Activated CD4-positive, alpha-beta T cell treated with anti-CD3 and anti-CD28 coated beads for 4 hours (primary cell): ENCODE measurements around the gene APOBEC3B.
"Not testable (repeated sequence)": the region's sequence is repeated elsewhere in the genome, so short reads cannot be mapped to it uniquely, and the experiment has no call there.

ENCODE experiments used
- DNase-seq, 2 donors: peaks; one replicate each; pipeline ENCODE4 v3.0.0-alpha.2; 2020

The APOBEC3B gene

GRCh38 chr22:38968801-38969200 lies 13.3 kb upstream of the APOBEC3B start:
- no peak for DNase-seq

- DNase-seq, result no peak
Measured at GRCh38 chr22:38970551-38970950, 11.6 kb upstream of the APOBEC3B start.

- no peak for DNase-seq
Measured at GRCh38 chr22:38971202-38971601, 10.9 kb upstream of the APOBEC3B start.

GRCh38 chr22:38971791-38972190 lies 10.4 kb upstream of the APOBEC3B start:
- no peak for DNase-seq

GRCh38 chr22:38972558-38972957 lies 9.6 kb upstream of the APOBEC3B start:
- DNase-seq, result no peak

GRCh38 chr22:38973289-38974169 lies 8.6 kb upstream of the APOBEC3B start:
- DNase-seq, result peak; percentile 27 to 67

- DNase-seq, result no peak
Measured at GRCh38 chr22:38974170-38974825, 7.8 kb upstream of the APOBEC3B start.

GRCh38 chr22:38974826-38975175 lies 7.3 kb upstream of the APOBEC3B start:
- no peak for DNase-seq

GRCh38 chr22:38977289-38977688 lies 4.9 kb upstream of the APOBEC3B start:
- DNase-seq, result not testable (repeated sequence)

GRCh38 chr22:38980587-38980986 lies 1.6 kb upstream of the APOBEC3B start:
- DNase-seq, result not testable (repeated sequence)

- DNase-seq, result no peak
Measured at GRCh38 chr22:38981005-38981991, 849 bp upstream of the APOBEC3B start.

- no peak for DNase-seq
Measured at GRCh38 chr22:38984224-38984623, 2.1 kb downstream of the APOBEC3B start.

- DNase-seq, result peak; percentile 78
Measured at GRCh38 chr22:38984784-38985757, 2.9 kb downstream of the APOBEC3B start.

GRCh38 chr22:38986629-38987028 lies 4.5 kb downstream of the APOBEC3B start:
- no peak for DNase-seq

- no peak for DNase-seq
Measured at GRCh38 chr22:38987171-38987895, 5.2 kb downstream of the APOBEC3B start.

GRCh38 chr22:38989466-38989865 lies 7.3 kb downstream of the APOBEC3B start:
- DNase-seq, result no peak

GRCh38 chr22:38992871-38993371 lies 10.8 kb downstream of the APOBEC3B start:
- not testable (repeated sequence) for DNase-seq

GRCh38 chr22:38996105-38996504 lies 14.0 kb downstream of the APOBEC3B start:
- DNase-seq, result no peak

GRCh38 chr22:38997518-38997917 lies 15.4 kb downstream of the APOBEC3B start:
- no peak for DNase-seq

- DNase-seq, result peak; percentile 65 to 71
Measured at GRCh38 chr22:39003165-39003638, 21.1 kb downstream of the APOBEC3B start.

GRCh38 chr22:39007177-39007576 lies 25.0 kb downstream of the APOBEC3B start:
- DNase-seq, result no peak
